ENCODE measurements around the gene PPIL6.

The PPIL6 gene

GRCh38 chr6:109477725-109478124 lies 37.3 kb upstream of the PPIL6 start:
- Mint-ChIP-seq H3K9me3 (no peaks in the 10 kb centered on the region), H3K27ac (no peak overlapping the region), H3K27me3 (ENCODE audit: low read depth, poor library complexity) (peaks cover 5% of the 10 kb centered on the region), H3K36me3 (ENCODE audit: low read depth) (peaks cover 73% of the 10 kb centered on the region), H3K4me1 (peaks cover 46% of the 10 kb centered on the region), H3K4me3 (peak overlapping the region; percentile 39)
- DNase-seq: no peak
- TF ChIP-seq CTCF (IDR thresholded peaks at IDR 0.05): no peak

GRCh38 chr6:109477184-109477583 lies 36.8 kb upstream of the PPIL6 start:
- Mint-ChIP-seq H3K4me1 (peaks cover 41% of the 10 kb centered on the region), H3K36me3 (ENCODE audit: low read depth) (peaks cover 77% of the 10 kb centered on the region), H3K9me3 (no peaks in the 10 kb centered on the region), H3K27ac (no peak overlapping the region), H3K4me3 (no peak overlapping the region), H3K27me3 (ENCODE audit: low read depth, poor library complexity) (peaks cover 2% of the 10 kb centered on the region)
- no peak for DNase-seq
- no peak for TF ChIP-seq CTCF (IDR thresholded peaks at IDR 0.05)

- no peak overlapping the region for H3K27ac Mint-ChIP-seq
- H3K4me3 Mint-ChIP-seq: no peak overlapping the region
- no peak for TF ChIP-seq CTCF (IDR thresholded peaks at IDR 0.05)
- DNase-seq: no peak
- peaks cover 67% of the 10 kb centered on the region for H3K36me3 Mint-ChIP-seq (ENCODE audit: low read depth)
- peaks cover 28% of the 10 kb centered on the region for H3K4me1 Mint-ChIP-seq
- no peaks in the 10 kb centered on the region for H3K27me3 Mint-ChIP-seq (ENCODE audit: low read depth, poor library complexity)
- H3K9me3 Mint-ChIP-seq: no peaks in the 10 kb centered on the region
Observed at GRCh38 chr6:109475625-109476024, 35.2 kb upstream of the PPIL6 start.

- Mint-ChIP-seq H3K27me3 (ENCODE audit: low read depth, poor library complexity) (no peaks in the 10 kb centered on the region), H3K4me1 (peaks cover 22% of the 10 kb centered on the region), H3K36me3 (ENCODE audit: low read depth) (peaks cover 60% of the 10 kb centered on the region), H3K9me3 (no peaks in the 10 kb centered on the region), H3K27ac (no peak overlapping the region), H3K4me3 (no peak overlapping the region)
- DNase-seq: no peak
- no peak for TF ChIP-seq CTCF (IDR thresholded peaks at IDR 0.05)
Observed at GRCh38 chr6:109474995-109475394, 34.6 kb upstream of the PPIL6 start.

- no peak for TF ChIP-seq CTCF (IDR thresholded peaks at IDR 0.05)
- peaks cover 6% of the 10 kb centered on the region for H3K4me1 Mint-ChIP-seq
- peaks cover 55% of the 10 kb centered on the region for H3K36me3 Mint-ChIP-seq (ENCODE audit: low read depth)
- no peak overlapping the region for H3K4me3 Mint-ChIP-seq
- H3K27me3 Mint-ChIP-seq (ENCODE audit: low read depth, poor library complexity): no peaks in the 10 kb centered on the region
- no peak overlapping the region for H3K27ac Mint-ChIP-seq
- H3K9me3 Mint-ChIP-seq: no peaks in the 10 kb centered on the region
- DNase-seq: no peak
Observed at GRCh38 chr6:109473120-109473519, 32.7 kb upstream of the PPIL6 start.

GRCh38 chr6:109472132-109472995 lies 31.9 kb upstream of the PPIL6 start:
- no peaks in the 10 kb centered on the region for H3K9me3 Mint-ChIP-seq
- H3K4me3 Mint-ChIP-seq: no peak overlapping the region
- H3K27ac Mint-ChIP-seq: no peak overlapping the region
- no peak for TF ChIP-seq CTCF (IDR thresholded peaks at IDR 0.05)
- H3K27me3 Mint-ChIP-seq (ENCODE audit: low read depth, poor library complexity): no peaks in the 10 kb centered on the region
- no peak for DNase-seq
- H3K4me1 Mint-ChIP-seq: peaks cover under 1% of the 10 kb centered on the region
- H3K36me3 Mint-ChIP-seq (ENCODE audit: low read depth): peaks cover 58% of the 10 kb centered on the region
